HL-60 (cell line): ENCODE measurements around the gene MYO1B.

Experiments used
- DNase-seq, 2 experiments: peaks; one replicate each; pipeline ENCODE4 v3.0.0-alpha.2; 2010 to 2020; ENCODE audit warnings: low read depth in 1 of 2, low spot score in 1 of 2
- H3K27ac ChIP-seq: fragments of 250-450 bp; sonication (Bioruptor Pico); replicated peaks from 2 replicates; pipeline ENCODE4 v1.5.1; 2020; ENCODE audit warnings: mild to moderate bottlenecking, moderate library complexity
- H3K27me3 ChIP-seq: fragments of 250-450 bp; sonication (Bioruptor Pico); 2 replicates; pipeline ENCODE4 v1.5.1; 2021; ENCODE audit warnings: mild to moderate bottlenecking, moderate library complexity; ENCODE audit not compliant: insufficient read depth, poor library complexity, severe bottlenecking
- H3K4me3 ChIP-seq: replicated peaks from 2 replicates; pipeline ENCODE4 v1.5.1; 2011; ENCODE audit warnings: mild to moderate bottlenecking, control low read depth, low read length; ENCODE audit not compliant: insufficient read depth
- GABPA ChIP-seq: IDR thresholded peaks from 2 replicates; pipeline ENCODE4 v1.6.1; 2012; ENCODE audit warnings: low read depth
- POLR2AphosphoS5 ChIP-seq: IDR thresholded peaks from 2 replicates; pipeline ENCODE4 v1.6.1; 2012; ENCODE audit warnings: low read depth
- SPI1 ChIP-seq: IDR thresholded peaks from 2 replicates; pipeline ENCODE4 v1.6.1; 2012; ENCODE audit warnings: low read depth, mild to moderate bottlenecking, borderline replicate concordance
- TF ChIP-seq, protein P1 (sequence below): IDR thresholded peaks from 2 replicates; pipeline ENCODE4 v1.6.1; 2012; ENCODE audit warnings: low read depth; ENCODE audit not compliant: insufficient replicate concordance
- TF ChIP-seq, protein P2 (sequence below): IDR thresholded peaks from one replicate; pipeline ENCODE4 v1.5.1; 2011; ENCODE audit warnings: low read length, control low read depth, inconsistent platforms; ENCODE audit not compliant: insufficient read depth

Gene MYO1B

DNA sequence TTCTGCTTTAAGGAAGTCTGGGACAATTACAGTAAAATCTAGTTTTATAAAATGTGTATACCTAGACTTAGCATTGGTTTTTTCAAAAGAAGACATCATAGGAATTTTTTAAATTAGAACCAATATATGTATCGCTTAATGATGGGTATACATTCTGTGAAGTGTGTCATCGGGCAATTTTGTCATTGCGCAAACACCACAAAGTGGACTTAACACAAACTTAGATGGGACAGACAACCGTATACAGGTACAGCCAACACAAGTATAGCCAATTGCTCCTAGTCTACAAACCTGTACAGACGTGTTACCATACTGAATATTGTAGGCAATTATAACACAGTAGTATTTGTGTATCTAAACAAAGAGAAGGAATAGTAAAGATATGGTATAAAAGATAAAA is 12.7 kb downstream of the MYO1B start:
- no peaks in the 10 kb centered on the region for H3K27me3 ChIP-seq
- no peak overlapping the region for H3K4me3 ChIP-seq
- TF ChIP-seq, protein P1, sequence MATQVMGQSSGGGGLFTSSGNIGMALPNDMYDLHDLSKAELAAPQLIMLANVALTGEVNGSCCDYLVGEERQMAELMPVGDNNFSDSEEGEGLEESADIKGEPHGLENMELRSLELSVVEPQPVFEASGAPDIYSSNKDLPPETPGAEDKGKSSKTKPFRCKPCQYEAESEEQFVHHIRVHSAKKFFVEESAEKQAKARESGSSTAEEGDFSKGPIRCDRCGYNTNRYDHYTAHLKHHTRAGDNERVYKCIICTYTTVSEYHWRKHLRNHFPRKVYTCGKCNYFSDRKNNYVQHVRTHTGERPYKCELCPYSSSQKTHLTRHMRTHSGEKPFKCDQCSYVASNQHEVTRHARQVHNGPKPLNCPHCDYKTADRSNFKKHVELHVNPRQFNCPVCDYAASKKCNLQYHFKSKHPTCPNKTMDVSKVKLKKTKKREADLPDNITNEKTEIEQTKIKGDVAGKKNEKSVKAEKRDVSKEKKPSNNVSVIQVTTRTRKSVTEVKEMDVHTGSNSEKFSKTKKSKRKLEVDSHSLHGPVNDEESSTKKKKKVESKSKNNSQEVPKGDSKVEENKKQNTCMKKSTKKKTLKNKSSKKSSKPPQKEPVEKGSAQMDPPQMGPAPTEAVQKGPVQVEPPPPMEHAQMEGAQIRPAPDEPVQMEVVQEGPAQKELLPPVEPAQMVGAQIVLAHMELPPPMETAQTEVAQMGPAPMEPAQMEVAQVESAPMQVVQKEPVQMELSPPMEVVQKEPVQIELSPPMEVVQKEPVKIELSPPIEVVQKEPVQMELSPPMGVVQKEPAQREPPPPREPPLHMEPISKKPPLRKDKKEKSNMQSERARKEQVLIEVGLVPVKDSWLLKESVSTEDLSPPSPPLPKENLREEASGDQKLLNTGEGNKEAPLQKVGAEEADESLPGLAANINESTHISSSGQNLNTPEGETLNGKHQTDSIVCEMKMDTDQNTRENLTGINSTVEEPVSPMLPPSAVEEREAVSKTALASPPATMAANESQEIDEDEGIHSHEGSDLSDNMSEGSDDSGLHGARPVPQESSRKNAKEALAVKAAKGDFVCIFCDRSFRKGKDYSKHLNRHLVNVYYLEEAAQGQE, result no peak
- TF ChIP-seq, protein P2, sequence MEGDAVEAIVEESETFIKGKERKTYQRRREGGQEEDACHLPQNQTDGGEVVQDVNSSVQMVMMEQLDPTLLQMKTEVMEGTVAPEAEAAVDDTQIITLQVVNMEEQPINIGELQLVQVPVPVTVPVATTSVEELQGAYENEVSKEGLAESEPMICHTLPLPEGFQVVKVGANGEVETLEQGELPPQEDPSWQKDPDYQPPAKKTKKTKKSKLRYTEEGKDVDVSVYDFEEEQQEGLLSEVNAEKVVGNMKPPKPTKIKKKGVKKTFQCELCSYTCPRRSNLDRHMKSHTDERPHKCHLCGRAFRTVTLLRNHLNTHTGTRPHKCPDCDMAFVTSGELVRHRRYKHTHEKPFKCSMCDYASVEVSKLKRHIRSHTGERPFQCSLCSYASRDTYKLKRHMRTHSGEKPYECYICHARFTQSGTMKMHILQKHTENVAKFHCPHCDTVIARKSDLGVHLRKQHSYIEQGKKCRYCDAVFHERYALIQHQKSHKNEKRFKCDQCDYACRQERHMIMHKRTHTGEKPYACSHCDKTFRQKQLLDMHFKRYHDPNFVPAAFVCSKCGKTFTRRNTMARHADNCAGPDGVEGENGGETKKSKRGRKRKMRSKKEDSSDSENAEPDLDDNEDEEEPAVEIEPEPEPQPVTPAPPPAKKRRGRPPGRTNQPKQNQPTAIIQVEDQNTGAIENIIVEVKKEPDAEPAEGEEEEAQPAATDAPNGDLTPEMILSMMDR, result no peak
- no peak for TF ChIP-seq SPI1
- H3K27ac ChIP-seq, result no peak overlapping the region
- no peak for DNase-seq

DNA sequence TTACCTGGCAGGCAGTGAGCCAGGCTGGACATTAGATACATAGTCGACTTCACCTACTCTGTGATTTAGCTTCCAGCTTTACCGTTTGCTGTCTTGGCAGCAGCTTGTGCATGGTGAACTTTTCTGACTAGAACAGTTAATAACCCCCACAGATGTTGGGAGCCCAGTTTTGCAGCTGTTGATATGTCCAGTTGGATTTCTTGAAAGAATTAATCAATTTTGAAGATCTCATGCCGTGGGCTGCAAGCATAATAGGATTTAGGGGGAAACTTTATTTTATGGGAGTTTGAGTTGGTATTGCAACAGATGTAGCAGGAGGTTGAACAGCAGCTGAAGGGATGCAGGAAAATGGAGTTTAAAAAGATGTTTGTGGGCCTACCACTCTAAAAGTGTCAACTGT is 13.8 kb downstream of the MYO1B start:
- no peak for DNase-seq
- H3K27me3 ChIP-seq, result peaks cover 2% of the 10 kb centered on the region
- no peak overlapping the region for H3K4me3 ChIP-seq
- TF ChIP-seq GABPA, result no peak
- TF ChIP-seq, protein P2, result no peak
- TF ChIP-seq SPI1, result no peak
- TF ChIP-seq POLR2AphosphoS5, result no peak
- no peak overlapping the region for H3K27ac ChIP-seq

DNA sequence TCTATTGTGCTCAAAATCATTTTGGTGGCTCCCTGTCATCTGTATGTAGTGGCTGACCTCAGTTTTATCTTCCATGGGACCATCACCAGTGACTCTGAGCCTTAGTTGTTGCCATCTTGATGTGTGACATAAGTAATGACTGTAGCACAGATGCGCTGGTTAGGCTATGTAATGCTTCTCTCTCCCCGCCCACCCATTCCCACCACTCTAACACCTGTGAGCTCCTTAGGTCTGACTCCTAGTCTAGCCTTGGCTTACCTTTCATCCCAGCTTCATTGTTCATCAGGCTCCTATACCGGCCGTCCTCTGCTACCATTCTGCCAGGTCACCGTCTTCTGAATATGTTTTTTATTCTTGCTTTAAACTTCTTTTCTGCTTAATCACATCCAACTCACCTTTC is 17.2 kb downstream of the MYO1B start:
- Histone ChIP-seq H3K27me3 (peaks cover 2% of the 10 kb centered on the region), H3K27ac (no peak overlapping the region), H3K4me3 (no peak overlapping the region)
- TF ChIP-seq, protein P1, result no peak
- TF ChIP-seq GABPA (no peak), POLR2AphosphoS5 (no peak), SPI1 (no peak)
- TF ChIP-seq, protein P2, result no peak
- no peak for DNase-seq

DNA sequence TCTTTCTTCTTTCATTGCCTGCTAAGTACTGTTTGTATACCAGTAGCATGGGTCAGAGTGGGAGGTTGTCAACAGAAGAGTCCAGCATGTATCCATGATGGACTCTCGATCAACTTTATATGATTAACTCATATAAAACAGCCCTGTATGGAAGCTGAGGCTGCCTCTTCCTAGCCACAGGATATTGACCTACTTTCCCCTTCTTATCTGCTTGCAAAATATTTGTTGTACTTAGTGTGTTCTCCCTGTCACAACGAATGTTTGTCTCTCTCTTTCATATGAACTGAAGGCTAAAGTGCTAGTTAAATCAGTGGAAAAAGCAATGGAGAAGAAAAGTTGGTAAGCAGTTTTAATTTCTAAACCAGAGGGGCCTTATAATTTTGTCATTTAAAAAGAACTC is 17.8 kb downstream of the MYO1B start:
- Histone ChIP-seq H3K4me3 (no peak overlapping the region), H3K27ac (no peak overlapping the region), H3K27me3 (peaks cover 2% of the 10 kb centered on the region)
- no peak for DNase-seq
- TF ChIP-seq, protein P1, result no peak
- TF ChIP-seq GABPA (no peak), POLR2AphosphoS5 (no peak), SPI1 (no peak)
- TF ChIP-seq, protein P2, result no peak
